ENCODE results near the gene GARNL3.

The GARNL3 gene

DNA sequence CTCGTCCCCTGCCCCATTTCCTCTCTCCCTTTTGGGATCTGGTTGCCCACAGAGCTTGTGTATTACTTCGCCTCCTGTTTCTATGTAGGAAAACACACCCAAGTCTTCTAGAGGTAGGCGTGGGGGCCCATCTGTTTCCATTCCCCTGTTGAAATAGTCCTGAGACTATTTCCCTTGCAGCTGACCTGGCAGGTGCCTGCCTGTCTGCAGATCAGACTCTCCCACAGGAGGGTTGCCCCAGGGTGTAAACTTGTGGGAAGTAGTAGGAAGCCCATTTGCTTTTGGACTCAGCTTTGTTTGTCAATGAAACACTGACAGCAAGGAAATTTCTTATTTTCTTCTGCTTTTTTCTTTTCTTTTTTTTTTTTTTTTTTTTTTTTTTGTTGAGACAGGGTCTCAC lies 16.3 kb upstream of the GARNL3 start:
- no peak overlapping the region for H3K27ac ChIP-seq
- ChIA-PET CTCF (interaction anchor here (0.6 to 0.8 kb wide), 4 partner anchors 84 to 175 kb away, joined by 3 to 8 read pairs (median 4); no protein-coding TSS in a partner anchor), POLR2A (ENCODE audit: low non-redundant PET) (interaction anchor here (0.6 kb wide), 1 partner anchor 320 kb away, joined by 9 read pairs; no protein-coding TSS in a partner anchor)
- DNase-seq (ENCODE audit: low spot score) = no peak
- TF ChIP-seq, protein P1, sequence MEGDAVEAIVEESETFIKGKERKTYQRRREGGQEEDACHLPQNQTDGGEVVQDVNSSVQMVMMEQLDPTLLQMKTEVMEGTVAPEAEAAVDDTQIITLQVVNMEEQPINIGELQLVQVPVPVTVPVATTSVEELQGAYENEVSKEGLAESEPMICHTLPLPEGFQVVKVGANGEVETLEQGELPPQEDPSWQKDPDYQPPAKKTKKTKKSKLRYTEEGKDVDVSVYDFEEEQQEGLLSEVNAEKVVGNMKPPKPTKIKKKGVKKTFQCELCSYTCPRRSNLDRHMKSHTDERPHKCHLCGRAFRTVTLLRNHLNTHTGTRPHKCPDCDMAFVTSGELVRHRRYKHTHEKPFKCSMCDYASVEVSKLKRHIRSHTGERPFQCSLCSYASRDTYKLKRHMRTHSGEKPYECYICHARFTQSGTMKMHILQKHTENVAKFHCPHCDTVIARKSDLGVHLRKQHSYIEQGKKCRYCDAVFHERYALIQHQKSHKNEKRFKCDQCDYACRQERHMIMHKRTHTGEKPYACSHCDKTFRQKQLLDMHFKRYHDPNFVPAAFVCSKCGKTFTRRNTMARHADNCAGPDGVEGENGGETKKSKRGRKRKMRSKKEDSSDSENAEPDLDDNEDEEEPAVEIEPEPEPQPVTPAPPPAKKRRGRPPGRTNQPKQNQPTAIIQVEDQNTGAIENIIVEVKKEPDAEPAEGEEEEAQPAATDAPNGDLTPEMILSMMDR (conservative IDR thresholded peaks at IDR 0.05; ENCODE audit: low read depth) = no peak

DNA sequence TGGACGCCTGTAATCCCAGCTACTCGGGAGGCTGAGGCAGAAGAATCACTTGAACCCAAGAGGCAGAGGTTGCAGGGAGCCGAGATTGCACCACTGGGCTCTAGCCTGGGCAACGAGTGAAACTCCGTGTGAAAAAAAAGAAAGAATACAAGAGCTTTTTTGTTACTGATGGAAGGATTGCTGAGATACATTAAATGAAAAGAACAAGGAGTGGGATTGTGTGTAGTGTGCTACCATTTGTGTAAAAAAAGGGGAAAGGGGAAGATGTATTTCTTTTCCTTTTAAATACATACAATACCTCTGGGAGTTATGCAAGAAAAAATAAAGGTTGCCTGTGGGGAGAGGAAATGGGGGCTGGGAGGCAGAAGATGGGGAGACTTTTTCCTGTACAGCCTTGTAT lies 14.7 kb upstream of the GARNL3 start:
- no peak overlapping the region for H3K27ac ChIP-seq
- ChIA-PET POLR2A (ENCODE audit: low non-redundant PET) (no interaction called here), CTCF (no interaction called here)
- DNase-seq (ENCODE audit: low spot score) = no peak
- TF ChIP-seq, protein P1 (conservative IDR thresholded peaks at IDR 0.05; ENCODE audit: low read depth) = no peak

DNA sequence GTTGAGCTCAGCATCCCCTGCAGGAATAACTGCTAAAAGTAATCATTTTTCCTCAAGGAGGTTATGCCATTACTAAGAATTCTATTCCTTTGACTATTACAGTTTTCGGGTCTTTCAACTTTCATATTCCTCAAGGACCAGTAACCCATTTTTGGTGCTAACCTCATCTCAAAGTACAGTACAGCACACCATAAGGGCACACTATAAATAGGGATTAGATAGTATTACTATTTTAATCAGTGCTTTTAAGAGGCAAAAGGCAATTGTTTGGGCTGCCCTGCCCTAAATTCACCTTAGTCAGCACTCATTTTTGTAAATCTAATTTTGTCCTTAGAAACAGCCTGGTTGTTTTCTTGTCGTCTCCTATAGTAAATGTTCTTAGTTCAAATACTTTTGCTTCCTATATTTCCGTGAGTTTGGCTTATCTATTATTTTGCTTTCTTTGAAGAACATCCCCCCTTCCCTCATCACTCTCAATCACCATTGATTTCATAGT lies 13.6 kb upstream of the GARNL3 start:
- H3K27ac ChIP-seq = no peak overlapping the region
- TF ChIP-seq, protein P1 (conservative IDR thresholded peaks at IDR 0.05; ENCODE audit: low read depth) = no peak
- DNase-seq (ENCODE audit: low spot score) = no peak
- CTCF ChIA-PET = no interaction called here
- POLR2A ChIA-PET (ENCODE audit: low non-redundant PET) = no interaction called here

DNA sequence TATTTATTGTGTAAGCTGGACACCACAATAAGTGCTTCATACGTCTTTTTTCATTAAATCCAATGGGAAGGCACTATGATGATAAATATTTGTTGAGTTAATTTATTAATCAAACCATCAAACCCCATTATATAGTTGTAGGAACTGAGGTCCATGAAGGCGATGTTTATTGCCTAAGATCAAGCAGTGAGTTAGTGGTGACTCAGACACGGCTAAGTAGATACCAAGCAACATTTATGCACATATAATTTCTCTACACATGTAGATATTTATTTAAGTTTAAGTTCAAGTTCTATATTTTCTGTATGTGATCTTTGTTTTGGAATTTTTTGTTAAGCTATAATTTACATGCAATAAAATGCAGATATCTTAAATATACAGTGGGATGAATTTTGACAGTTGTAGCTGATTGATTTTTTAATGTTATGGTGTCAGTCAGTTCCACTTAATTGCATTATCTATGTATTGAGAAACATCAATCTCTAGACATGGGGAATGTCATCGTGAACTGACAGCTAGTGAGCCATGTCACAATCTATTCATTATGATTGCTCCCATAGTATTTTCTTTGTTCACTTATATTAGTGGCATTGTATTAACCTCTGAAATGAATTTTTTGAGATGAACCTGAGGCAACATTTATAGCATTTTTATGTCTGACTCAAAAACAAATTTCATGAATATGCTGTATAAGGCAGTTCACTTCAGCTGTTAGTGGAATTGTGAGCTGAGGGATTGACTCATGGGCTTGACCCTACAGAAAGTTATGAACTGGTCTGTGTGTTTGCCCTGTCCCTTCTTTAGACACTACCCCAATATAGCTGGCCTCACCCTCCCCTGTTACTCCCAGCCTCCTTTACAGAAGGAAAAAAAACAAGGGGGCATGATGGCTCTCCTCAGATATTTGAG lies 11.9 kb upstream of the GARNL3 start:
- DNase-seq (ENCODE audit: low spot score) = peak; percentile 27
- CTCF ChIA-PET = interaction anchor here (0.5 to 1.0 kb wide), 3 partner anchors 47 to 562 kb away, joined by 3 to 4 read pairs (median 4); no protein-coding TSS in a partner anchor
- POLR2A ChIA-PET (ENCODE audit: low non-redundant PET) = no interaction called here
- no peak overlapping the region for H3K27ac ChIP-seq
- TF ChIP-seq, protein P1 (conservative IDR thresholded peaks at IDR 0.05; ENCODE audit: low read depth) = no peak

DNA sequence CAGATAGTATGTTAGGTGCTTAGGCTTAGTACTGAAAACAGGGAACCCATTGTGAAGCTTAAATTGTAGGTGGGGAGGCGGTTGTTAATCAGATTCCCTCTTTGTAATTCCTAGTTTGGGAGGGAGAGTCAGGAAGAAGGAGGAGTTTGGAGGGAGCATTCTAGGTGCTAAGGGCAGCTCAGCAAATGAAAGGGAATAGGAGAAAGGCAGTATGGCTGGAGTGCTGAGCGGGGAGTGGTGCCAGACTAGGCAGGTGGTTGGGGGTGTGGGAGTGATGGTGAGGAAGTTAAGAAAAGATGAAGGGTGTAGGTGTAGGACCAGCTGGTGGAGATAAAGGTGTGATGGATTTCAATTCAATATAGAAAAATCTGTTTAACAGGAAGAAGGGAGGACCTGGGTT lies 11.1 kb upstream of the GARNL3 start:
- H3K27ac ChIP-seq = no peak overlapping the region
- ChIA-PET CTCF (interaction anchor here (0.5 to 1.0 kb wide), 3 partner anchors 46 to 311 kb away, joined by 3 to 4 read pairs (median 4); no protein-coding TSS in a partner anchor), POLR2A (ENCODE audit: low non-redundant PET) (no interaction called here)
- TF ChIP-seq, protein P1 (conservative IDR thresholded peaks at IDR 0.05; ENCODE audit: low read depth) = no peak
- DNase-seq (ENCODE audit: low spot score) = no peak

DNA sequence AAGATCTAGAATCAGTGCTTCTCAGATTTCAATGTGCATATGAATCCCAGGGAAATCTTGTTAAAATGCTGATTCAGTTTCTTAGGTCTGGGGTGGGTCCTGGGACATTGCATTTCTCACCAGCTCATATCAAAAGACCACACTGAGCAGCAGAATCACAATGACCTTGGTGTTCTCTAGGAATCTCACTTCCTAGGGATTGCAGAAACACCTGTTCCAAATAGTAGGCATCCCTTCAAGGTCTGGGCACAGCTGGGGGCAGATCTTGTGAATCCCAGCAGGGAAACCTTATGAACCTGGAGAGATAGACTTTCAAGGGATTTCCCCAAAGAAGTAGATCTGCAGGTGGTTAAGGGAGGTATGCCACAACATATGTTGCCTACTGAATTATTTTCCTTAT lies 8.9 kb upstream of the GARNL3 start:
- TF ChIP-seq, protein P1 (conservative IDR thresholded peaks at IDR 0.05; ENCODE audit: low read depth) = no peak
- H3K27ac ChIP-seq = no peak overlapping the region
- ChIA-PET CTCF (no interaction called here), POLR2A (ENCODE audit: low non-redundant PET) (no interaction called here)
- DNase-seq (ENCODE audit: low spot score) = no peak

Data from RWPE1 (cell line).